GM12892 (cell line): ENCODE data around the gene ABCC4.

ENCODE experiments used
- DNase-seq: peaks from one replicate; pipeline ENCODE4 v3.0.0; 2011; ENCODE audit not compliant: insufficient read length
- FAIRE-seq: peaks from 2 replicates; lab custom pipeline; 2011; peaks lifted over from hg19 to GRCh38; lab: Jason Lieb, UNC
- POLR2A ChIP-seq: IDR thresholded peaks from 2 replicates; pipeline ENCODE4 v1.6.1; 2011; ENCODE audit warnings: low read depth, low read length, control low read depth
- POLR2AphosphoS5 ChIP-seq: IDR thresholded peaks from 2 replicates; pipeline ENCODE4 v1.6.1; 2011; ENCODE audit warnings: low read depth, low read length, control low read depth
- TAF1 ChIP-seq: IDR thresholded peaks from 2 replicates; pipeline ENCODE4 v1.6.1; 2011; ENCODE audit warnings: low read depth, mild to moderate bottlenecking, control low read depth, low read length, borderline replicate concordance

ABCC4 gene

GRCh38 chr13:95235974-95236373 lies 65.3 kb downstream of the ABCC4 start:
- FAIRE-seq (peak; percentile 88), DNase-seq (no peak)
- TF ChIP-seq POLR2AphosphoS5 (no peak), POLR2A (no peak), TAF1 (no peak)

- FAIRE-seq (peak; percentile 44), DNase-seq (no peak)
- TF ChIP-seq TAF1 (no peak), POLR2A (no peak), POLR2AphosphoS5 (no peak)
Measured at GRCh38 chr13:95235199-95235756, 66.0 kb downstream of the ABCC4 start.

- DNase-seq, result no peak
- TF ChIP-seq POLR2A (no peak), POLR2AphosphoS5 (no peak), TAF1 (no peak)
- peak; percentile 87 for FAIRE-seq
Measured at GRCh38 chr13:95234242-95234641, 67.0 kb downstream of the ABCC4 start.

GRCh38 chr13:95233026-95233635 lies 68.1 kb downstream of the ABCC4 start:
- TF ChIP-seq POLR2AphosphoS5, result no peak
- no peak for TF ChIP-seq POLR2A
- no peak for TF ChIP-seq TAF1
- no peak for FAIRE-seq
- DNase-seq, result no peak

- TF ChIP-seq POLR2A (no peak), POLR2AphosphoS5 (no peak), TAF1 (no peak)
- DNase-seq (no peak), FAIRE-seq (no peak)
Measured at GRCh38 chr13:95231393-95231792, 69.9 kb downstream of the ABCC4 start.

GRCh38 chr13:95229855-95230254 lies 71.4 kb downstream of the ABCC4 start:
- DNase-seq, result no peak
- no peak for FAIRE-seq

GRCh38 chr13:95228130-95228529 lies 73.1 kb downstream of the ABCC4 start:
- DNase-seq (no peak), FAIRE-seq (peak; percentile 70)
- TF ChIP-seq POLR2AphosphoS5, result no peak
- TF ChIP-seq POLR2A, result no peak
- no peak for TF ChIP-seq TAF1

More at GRCh38 chr13:95229855-95230254, 71.4 kb downstream of the ABCC4 start:
- TF ChIP-seq POLR2AphosphoS5 (no peak), POLR2A (no peak), TAF1 (no peak)

- peak; percentile 93 for FAIRE-seq
- TF ChIP-seq POLR2A, result no peak
- TF ChIP-seq TAF1, result no peak
- TF ChIP-seq POLR2AphosphoS5, result no peak
Measured at GRCh38 chr13:95226932-95227695, 74.1 kb downstream of the ABCC4 start.

GRCh38 chr13:95226476-95226875 lies 74.8 kb downstream of the ABCC4 start:
- DNase-seq (no peak), FAIRE-seq (peak; percentile 88)
- TF ChIP-seq TAF1 (no peak), POLR2AphosphoS5 (no peak), POLR2A (no peak)

More at GRCh38 chr13:95226932-95227695, 74.1 kb downstream of the ABCC4 start:
- no peak for DNase-seq

GRCh38 chr13:95226050-95226449 lies 75.2 kb downstream of the ABCC4 start:
- DNase-seq (no peak), FAIRE-seq (peak; percentile 44)
- TF ChIP-seq TAF1 (no peak), POLR2A (no peak), POLR2AphosphoS5 (no peak)

GRCh38 chr13:95224064-95224463 lies 77.2 kb downstream of the ABCC4 start:
- DNase-seq (no peak), FAIRE-seq (no peak)
- no peak for TF ChIP-seq POLR2AphosphoS5
- no peak for TF ChIP-seq TAF1
- no peak for TF ChIP-seq POLR2A
